Measurements from ENCODE around the gene CAPS2. TPM values are rescaled to one million over a fixed set of nuclear protein-coding genes. Genes with fewer than 3 reads are reported as not detected.

The CAPS2 gene
- total RNA-seq, 2 experiments from 2014 or later: 2.4 to 3.0 TPM

DNA sequence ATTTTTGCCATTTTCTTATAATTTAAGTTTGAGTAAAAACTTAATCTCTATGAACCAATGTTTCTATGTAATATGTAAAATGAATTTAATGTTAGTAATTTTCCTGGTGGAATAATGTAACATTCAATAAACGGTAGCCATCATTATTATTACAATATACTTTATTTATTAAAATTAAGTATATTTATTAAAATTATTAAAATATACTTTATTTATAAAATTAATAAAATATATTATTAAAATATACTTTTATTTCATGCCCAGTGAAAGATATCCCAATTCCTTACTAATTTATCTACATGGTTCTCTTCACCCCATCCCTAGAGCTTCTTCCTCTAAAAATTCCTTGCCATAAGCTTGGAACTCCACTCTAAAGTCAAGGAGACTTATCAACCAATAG lies 2.5 kb downstream of the CAPS2 start:
- H3K36me3 Mint-ChIP-seq: no peaks in the 10 kb centered on the region
- H3K4me1 Mint-ChIP-seq: peaks cover 3% of the 10 kb centered on the region
- H3K4me3 Mint-ChIP-seq: no peak overlapping the region
- peaks cover 38% of the 10 kb centered on the region for H3K27me3 Mint-ChIP-seq
- H3K9me3 Mint-ChIP-seq: no peaks in the 10 kb centered on the region
- no peak for DNase-seq
- no peak overlapping the region for H3K27ac Mint-ChIP-seq

DNA sequence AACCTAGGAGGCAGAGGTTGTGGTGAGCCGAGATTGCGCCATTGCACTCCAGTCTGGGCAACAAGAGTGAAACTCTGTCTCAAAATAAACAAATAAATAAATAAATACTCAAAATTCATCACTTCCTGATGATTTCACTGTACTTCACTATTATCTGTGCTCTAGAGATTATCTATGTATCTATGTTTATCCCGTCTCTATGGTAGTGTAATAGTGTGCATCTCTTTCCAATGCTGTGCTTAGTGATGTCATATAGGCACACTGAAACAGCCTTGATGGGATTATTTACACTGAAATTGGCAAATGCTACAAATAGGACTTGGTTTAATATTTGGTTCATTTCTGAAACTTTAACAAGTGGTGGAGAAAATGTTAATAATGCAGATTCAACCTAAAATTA lies 6.5 kb downstream of the CAPS2 start:
- H3K27me3 Mint-ChIP-seq: peaks cover 14% of the 10 kb centered on the region

DNA sequence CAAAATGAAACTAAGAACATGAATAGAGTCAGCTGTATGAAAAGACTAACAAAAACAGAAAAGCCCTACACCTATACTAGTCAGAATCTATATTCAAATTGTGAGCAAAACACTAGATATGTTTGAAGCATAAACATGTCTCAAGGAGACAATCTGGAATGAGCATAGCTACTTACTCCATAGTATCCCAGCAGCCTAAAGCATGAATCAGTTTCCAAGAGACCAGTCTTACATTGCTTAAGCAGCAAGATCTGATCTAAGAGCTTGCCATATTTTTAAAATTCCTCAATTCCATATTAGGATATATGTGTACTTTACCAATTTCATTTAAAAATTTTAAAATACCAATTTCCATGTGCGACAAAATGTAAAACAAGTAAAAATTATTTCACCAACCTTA lies 7.7 kb downstream of the CAPS2 start:
- Mint-ChIP-seq H3K27me3 (peaks cover 4% of the 10 kb centered on the region), H3K4me3 (no peak overlapping the region), H3K36me3 (no peaks in the 10 kb centered on the region), H3K4me1 (no peaks in the 10 kb centered on the region), H3K27ac (no peak overlapping the region), H3K9me3 (no peaks in the 10 kb centered on the region)
- no peak for DNase-seq

More for the DNA sequence above, 6.5 kb downstream of the CAPS2 start:
- Mint-ChIP-seq H3K36me3 (no peaks in the 10 kb centered on the region), H3K4me1 (no peaks in the 10 kb centered on the region), H3K27ac (no peak overlapping the region), H3K4me3 (no peak overlapping the region), H3K9me3 (no peaks in the 10 kb centered on the region)
- DNase-seq: no peak

DNA sequence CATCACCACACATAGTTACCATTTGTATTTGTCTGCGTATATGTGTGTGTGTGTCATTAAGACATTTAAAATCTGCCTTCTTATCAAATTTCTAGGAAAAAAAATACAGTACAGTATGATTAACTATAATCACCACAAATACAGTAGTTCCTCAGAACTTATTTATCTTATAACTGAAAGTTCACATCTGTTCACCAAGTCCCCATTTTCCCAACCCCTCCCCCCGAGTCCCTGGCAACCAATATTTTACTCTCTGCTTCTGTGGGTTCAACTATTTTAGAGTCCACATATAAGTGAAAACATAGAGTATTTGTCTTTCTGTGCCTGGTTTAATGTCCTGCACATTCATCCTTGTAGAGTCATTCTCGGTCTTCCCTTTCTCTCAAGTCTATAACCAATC lies 12.3 kb downstream of the CAPS2 start:
- no peak overlapping the region for H3K4me3 Mint-ChIP-seq
- no peak overlapping the region for H3K27ac Mint-ChIP-seq
- DNase-seq: no peak
- H3K36me3 Mint-ChIP-seq: no peaks in the 10 kb centered on the region
- no peaks in the 10 kb centered on the region for H3K9me3 Mint-ChIP-seq
- no peaks in the 10 kb centered on the region for H3K27me3 Mint-ChIP-seq
- H3K4me1 Mint-ChIP-seq: no peaks in the 10 kb centered on the region

DNA sequence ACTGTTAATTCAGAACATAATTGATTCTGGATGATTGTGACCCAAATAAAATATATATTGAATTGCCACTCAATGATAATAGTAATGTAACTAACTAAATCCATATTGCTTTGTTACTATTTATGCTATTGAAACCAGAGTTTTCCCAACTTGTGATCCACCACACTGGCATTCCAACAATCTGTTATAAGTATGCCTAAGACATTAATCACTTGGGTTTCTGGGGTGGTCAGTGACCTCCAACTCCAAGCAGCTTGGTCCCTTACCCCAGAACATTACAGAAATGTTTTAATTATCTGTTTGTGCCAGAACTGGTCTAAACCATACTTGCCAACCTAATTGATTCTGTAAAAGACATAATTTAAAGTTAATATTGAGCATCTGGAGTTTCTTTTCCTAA lies 14.6 kb downstream of the CAPS2 start:
- no peaks in the 10 kb centered on the region for H3K27me3 Mint-ChIP-seq

DNA sequence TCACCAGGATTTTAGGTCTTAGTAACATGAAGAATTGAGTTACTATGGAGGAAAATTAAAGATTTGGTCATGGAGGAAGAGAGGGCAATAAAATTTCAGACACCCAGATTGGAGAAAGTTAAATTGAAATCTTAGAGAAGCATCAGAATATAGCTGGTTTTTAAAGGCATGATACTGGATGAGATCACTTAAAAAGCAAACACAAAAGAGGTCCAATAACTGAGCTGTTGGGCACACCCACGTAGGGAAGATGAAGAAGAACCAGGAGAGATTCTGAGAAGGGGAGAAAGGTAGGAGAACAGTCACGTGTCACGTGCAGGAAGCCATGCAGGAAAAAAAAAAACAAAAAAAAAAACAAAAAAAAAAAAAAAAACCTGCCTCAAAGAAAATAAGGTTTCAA lies 18.8 kb downstream of the CAPS2 start:
- DNase-seq: no peak
- no peak overlapping the region for H3K27ac Mint-ChIP-seq
- H3K4me3 Mint-ChIP-seq: no peak overlapping the region
- H3K9me3 Mint-ChIP-seq: no peaks in the 10 kb centered on the region
- H3K27me3 Mint-ChIP-seq: no peaks in the 10 kb centered on the region
- H3K36me3 Mint-ChIP-seq: no peaks in the 10 kb centered on the region
- H3K4me1 Mint-ChIP-seq: no peaks in the 10 kb centered on the region

More for the DNA sequence above, 14.6 kb downstream of the CAPS2 start:
- no peak overlapping the region for H3K27ac Mint-ChIP-seq
- H3K4me3 Mint-ChIP-seq: no peak overlapping the region
- no peaks in the 10 kb centered on the region for H3K9me3 Mint-ChIP-seq
- no peak for DNase-seq
- no peaks in the 10 kb centered on the region for H3K36me3 Mint-ChIP-seq
- H3K4me1 Mint-ChIP-seq: no peaks in the 10 kb centered on the region

DNA sequence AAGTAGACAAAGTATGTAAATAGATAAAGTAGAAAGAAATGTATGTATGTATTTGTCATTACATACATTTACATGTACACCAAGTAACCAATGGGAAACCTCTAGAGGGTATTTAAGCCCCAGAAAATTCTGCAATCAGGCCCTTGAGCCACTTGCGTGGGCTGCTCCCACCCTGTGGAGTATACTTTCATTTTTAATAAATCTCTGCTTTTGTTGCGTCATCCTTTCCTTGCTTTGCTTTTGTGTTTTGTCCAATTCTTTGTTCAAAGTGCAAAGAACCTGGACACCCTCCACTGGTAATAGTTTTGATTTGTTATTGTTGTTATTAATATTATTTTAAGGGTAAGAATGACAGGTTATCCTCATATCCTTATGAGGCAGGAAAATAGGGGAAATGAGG lies 21.8 kb downstream of the CAPS2 start:
- H3K4me1 Mint-ChIP-seq: no peaks in the 10 kb centered on the region
- H3K9me3 Mint-ChIP-seq: no peaks in the 10 kb centered on the region
- H3K36me3 Mint-ChIP-seq: no peaks in the 10 kb centered on the region
- H3K4me3 Mint-ChIP-seq: no peak overlapping the region
- no peaks in the 10 kb centered on the region for H3K27me3 Mint-ChIP-seq
- no peak overlapping the region for H3K27ac Mint-ChIP-seq
- DNase-seq: no peak

DNA sequence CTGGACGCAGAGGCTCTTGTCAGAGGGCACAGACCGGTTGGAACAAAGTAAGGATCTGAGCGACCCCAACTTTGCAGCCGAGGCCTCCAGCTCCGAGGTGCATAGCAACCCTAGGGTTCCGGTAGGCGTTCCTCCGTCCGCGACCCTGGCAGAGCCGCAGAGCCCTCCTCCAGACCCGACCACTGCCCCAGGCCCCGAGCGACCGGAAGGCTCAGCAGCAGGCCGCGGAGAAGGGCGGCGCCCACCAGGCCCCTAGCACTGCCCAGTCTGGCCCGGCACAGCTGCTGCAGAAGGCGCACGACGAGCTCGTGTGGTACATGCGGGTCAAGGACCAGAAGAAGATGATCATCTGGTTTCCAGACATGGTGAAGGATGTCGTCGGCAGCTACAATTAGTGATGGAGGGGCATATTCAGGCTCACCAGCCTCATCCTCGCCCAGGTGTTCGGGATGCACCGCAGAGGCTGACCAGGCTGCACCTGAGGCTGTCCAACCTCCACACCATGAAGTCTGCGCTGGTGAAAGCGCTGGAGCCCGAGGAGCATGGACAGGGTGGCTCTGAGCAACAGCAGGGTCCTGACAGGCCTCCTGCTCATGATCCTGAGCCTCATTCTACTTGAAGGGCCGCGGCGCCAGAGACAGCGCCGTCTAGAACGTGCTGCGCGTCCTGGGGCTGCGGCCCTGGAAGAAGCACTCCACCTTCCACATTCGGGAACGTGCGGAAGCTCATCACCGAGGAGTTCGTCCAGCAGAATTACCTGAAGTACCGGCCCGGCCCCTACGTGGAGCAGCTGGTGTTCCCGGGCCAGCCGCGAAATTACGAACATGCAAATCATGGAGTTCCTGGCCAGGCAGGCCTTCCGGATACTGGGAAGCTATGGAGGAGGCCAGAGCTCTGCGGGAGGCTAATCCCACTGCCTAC lies 24.5 kb downstream of the CAPS2 start:
- Mint-ChIP-seq H3K36me3 (no peaks in the 10 kb centered on the region), H3K27me3 (no peaks in the 10 kb centered on the region), H3K4me1 (no peaks in the 10 kb centered on the region), H3K27ac (no peak overlapping the region), H3K4me3 (no peak overlapping the region), H3K9me3 (no peaks in the 10 kb centered on the region)
- no peak for DNase-seq

DNA sequence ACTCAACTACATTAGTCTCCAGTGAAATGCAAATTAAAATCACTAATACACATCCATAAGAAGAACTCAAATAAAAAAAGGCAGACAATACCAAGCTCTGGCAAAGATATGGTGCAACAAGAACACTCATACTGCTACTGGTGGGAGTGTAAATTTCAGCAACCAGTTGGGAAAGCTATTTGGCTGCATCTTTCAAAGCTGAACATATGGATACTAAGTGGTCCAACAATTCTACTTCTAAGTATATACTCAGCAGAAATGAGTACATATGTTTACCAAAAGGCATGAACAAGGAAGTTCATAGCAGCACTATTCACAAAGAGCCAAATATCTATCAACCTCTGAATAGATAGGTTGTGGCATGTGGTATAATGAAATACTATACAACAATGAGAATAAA lies 27.3 kb downstream of the CAPS2 start:
- Mint-ChIP-seq H3K4me3 (no peak overlapping the region), H3K27me3 (no peaks in the 10 kb centered on the region), H3K36me3 (no peaks in the 10 kb centered on the region), H3K4me1 (no peaks in the 10 kb centered on the region), H3K9me3 (no peaks in the 10 kb centered on the region), H3K27ac (no peak overlapping the region)
- DNase-seq: no peak

DNA sequence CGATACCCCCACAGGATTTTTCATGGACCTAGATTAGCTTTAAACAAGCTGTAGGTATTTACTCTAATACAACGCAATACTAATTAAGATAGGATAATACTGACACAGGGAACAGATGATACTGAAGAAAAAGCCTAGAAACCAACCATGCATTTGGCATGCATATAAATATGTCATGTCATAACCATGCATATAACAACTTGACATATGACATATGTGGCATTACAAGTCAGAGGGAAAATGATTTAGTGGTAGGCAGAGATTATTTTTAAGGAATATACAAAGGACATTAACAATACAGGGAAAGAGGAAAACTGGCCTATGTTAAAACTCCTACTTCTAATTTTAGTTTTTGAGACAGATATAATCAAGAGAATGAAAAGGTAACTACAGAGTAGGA lies 27.9 kb downstream of the CAPS2 start:
- Mint-ChIP-seq H3K4me3 (no peak overlapping the region), H3K36me3 (no peaks in the 10 kb centered on the region), H3K27me3 (no peaks in the 10 kb centered on the region), H3K9me3 (no peaks in the 10 kb centered on the region), H3K4me1 (no peaks in the 10 kb centered on the region), H3K27ac (no peak overlapping the region)
- DNase-seq: no peak

DNA sequence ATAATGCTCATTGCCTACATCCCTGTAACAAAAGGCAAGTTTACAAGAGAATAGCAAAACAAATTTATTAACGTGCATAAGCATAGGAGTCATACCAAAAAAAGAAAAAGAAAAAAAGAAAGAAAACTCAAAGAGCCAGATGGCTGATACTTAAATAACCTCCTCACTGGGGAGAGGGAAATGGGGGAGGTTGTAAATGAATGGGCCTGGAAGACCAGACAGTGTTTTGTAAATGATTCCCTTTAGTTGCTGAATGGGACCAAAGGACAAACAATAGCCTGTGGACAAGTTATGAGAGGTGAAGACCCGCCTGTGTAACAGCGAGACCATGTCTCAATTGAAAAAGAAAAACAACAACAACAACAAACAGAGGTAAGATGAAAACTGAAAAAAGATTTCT lies 35.3 kb downstream of the CAPS2 start:
- H3K4me1 Mint-ChIP-seq: no peaks in the 10 kb centered on the region
- H3K27me3 Mint-ChIP-seq: no peaks in the 10 kb centered on the region
- H3K9me3 Mint-ChIP-seq: no peaks in the 10 kb centered on the region
- no peak overlapping the region for H3K27ac Mint-ChIP-seq
- no peak for DNase-seq
- H3K36me3 Mint-ChIP-seq: no peaks in the 10 kb centered on the region
- H3K4me3 Mint-ChIP-seq: no peak overlapping the region

DNA sequence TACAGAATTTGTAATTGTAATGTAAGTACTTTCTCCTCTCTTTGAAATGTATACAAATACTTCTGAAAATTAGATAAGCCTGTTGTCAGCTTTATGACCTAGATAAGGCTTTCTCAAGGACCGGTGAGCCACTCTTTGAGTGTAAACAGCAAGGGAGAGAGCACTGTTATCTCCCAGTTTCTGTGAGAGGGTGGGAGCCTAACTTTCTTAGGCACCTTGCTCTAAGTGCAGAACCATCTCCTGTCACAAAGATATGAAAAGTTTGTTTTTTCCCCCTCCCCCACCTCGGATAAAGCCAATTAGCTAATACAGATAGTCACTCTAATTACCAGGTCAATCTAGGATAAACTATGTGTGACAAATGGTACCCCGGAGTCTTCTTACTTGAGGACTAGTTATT lies 35.8 kb downstream of the CAPS2 start:
- H3K4me3 Mint-ChIP-seq: no peak overlapping the region
- no peaks in the 10 kb centered on the region for H3K4me1 Mint-ChIP-seq
- DNase-seq: no peak
- no peaks in the 10 kb centered on the region for H3K36me3 Mint-ChIP-seq
- no peaks in the 10 kb centered on the region for H3K27me3 Mint-ChIP-seq
- no peak overlapping the region for H3K27ac Mint-ChIP-seq
- no peaks in the 10 kb centered on the region for H3K9me3 Mint-ChIP-seq

DNA sequence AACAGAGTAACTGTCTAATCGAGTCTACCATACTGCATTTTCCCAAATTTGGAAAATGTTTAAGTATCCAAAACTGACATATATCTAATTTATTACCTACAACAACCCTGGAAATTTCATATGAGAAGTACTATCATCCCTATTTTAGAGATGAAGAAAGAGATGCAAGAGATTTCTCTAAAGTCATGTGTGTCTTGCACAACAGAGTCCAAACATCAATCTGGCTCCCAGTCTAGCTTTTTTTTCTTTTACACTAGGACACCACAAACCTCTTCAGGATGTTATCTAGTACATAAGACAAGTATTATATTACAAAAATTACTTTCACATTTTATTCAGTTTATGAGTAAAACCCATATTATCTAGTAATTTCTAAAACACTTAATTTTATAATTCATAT lies 39.1 kb downstream of the CAPS2 start:
- Mint-ChIP-seq H3K4me3 (no peak overlapping the region), H3K9me3 (no peaks in the 10 kb centered on the region), H3K27ac (no peak overlapping the region), H3K36me3 (no peaks in the 10 kb centered on the region), H3K4me1 (no peaks in the 10 kb centered on the region), H3K27me3 (no peaks in the 10 kb centered on the region)
- DNase-seq: no peak

DNA sequence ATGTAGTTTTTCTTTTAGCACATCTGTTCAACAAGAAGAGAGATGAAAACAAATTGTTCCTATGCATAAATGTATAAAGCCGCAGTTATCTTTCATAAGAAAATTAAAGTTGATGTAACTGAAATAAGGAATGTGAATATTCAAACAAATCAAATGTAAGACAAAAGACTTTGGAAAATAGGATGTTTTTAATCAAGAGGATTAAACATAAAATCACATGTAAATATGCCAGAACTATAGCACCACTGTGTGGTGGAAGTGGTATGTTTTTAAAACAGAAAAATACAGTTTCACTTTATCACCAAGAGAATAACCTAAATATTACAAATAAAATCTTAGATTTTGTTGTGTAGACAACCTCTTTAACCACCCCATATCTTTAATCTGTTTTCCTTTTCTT lies 40.4 kb downstream of the CAPS2 start:
- no peak for DNase-seq
- Mint-ChIP-seq H3K27me3 (no peaks in the 10 kb centered on the region), H3K36me3 (no peaks in the 10 kb centered on the region), H3K9me3 (no peaks in the 10 kb centered on the region), H3K27ac (no peak overlapping the region), H3K4me3 (no peak overlapping the region), H3K4me1 (no peaks in the 10 kb centered on the region)

DNA sequence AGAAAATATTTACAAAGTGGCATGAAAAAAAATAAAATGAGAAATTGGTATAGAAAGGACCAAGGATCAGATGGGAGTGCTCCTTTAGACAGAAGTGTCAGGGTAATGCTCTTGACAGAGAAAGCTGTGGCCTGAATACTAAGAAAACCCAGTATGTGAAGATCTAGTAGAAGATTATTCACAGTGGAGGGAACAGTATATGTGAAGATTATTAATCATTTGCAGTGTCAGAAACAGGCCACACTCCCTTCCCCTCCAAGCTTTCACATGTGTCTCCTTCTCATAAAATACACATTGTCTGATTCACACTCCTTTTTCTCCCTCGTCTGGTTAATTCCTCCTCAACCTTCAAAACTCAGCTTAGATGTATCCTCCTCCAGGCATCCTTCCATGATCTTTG lies 41.3 kb downstream of the CAPS2 start:
- Mint-ChIP-seq H3K27me3 (no peaks in the 10 kb centered on the region), H3K4me3 (no peak overlapping the region), H3K27ac (no peak overlapping the region), H3K9me3 (no peaks in the 10 kb centered on the region), H3K36me3 (no peaks in the 10 kb centered on the region), H3K4me1 (no peaks in the 10 kb centered on the region)
- DNase-seq: no peak

DNA sequence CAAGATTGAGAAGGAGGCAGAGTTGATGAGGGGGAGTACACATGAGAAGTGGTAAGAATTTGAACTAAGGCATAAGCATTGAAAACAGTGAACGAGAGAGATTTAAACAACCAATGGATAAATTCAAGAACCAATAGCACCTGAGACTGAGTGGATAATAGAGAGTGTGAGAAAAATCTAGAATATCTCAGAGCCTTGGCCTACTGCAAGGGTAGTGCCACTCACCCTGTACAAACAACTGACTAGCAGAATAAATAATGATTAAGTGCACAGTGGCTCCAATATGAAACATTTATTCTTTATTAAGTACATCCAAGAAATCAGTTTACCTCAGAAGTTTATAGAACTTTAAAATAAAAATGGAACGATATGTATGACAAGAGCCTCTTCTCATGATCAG lies 54.4 kb downstream of the CAPS2 start:
- Mint-ChIP-seq H3K27ac (no peak overlapping the region), H3K9me3 (no peaks in the 10 kb centered on the region), H3K4me3 (no peak overlapping the region), H3K4me1 (no peaks in the 10 kb centered on the region), H3K27me3 (no peaks in the 10 kb centered on the region), H3K36me3 (no peaks in the 10 kb centered on the region)
- no peak for DNase-seq

Measured in activated naive CD8-positive, alpha-beta T cell treated with anti-CD3 and anti-CD28 coated beads for 36 hours (primary cell).